HG03280 (cell line): ENCODE results near the gene FNDC11.

Source experiments
- ATAC-seq: cut with Tn5 transposase; IDR thresholded peaks from one replicate; pipeline ENCODE4 v1.9.1; 2021; ENCODE audit warnings: mild to moderate bottlenecking, moderate library complexity; ENCODE audit not compliant: unreplicated experiment

Gene FNDC11

GRCh38 chr20:63578224-63579016, 24.5 kb downstream of the FNDC11 start:
- no peak for ATAC-seq

DNA sequence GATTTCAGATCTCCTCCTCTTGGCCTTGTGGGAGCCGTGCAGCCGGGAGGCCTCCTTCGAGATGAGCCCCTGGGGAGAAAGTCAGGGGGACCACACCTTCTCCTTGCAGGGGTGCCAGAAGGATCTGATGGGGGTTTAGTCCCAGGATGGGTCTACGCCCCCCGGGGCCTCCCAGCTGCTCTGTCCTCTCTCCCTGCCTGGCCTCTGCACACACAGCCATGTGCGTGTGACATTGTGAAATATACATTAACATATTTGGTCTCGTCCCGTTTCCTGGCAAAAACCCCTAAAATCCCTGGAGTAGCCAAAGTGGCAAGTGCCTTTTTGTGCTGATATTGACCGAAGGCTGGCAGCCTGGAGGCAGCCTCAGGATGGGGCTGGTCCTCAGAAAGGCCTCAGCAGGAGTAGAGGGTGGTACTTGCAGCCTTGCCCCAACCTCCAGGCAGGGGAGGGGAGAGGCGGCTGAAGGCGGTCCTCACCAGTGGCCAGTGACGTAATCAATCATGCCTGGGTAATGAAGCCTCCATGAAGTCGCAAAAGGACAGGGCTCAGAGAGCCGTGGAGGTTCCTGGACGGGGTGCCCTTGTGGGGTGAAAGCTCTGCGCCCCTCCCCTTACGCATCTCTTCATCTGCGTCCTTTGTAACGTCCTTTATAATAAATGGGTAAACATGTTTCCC, 25.2 kb downstream of the FNDC11 start:
- ATAC-seq, result no peak

DNA sequence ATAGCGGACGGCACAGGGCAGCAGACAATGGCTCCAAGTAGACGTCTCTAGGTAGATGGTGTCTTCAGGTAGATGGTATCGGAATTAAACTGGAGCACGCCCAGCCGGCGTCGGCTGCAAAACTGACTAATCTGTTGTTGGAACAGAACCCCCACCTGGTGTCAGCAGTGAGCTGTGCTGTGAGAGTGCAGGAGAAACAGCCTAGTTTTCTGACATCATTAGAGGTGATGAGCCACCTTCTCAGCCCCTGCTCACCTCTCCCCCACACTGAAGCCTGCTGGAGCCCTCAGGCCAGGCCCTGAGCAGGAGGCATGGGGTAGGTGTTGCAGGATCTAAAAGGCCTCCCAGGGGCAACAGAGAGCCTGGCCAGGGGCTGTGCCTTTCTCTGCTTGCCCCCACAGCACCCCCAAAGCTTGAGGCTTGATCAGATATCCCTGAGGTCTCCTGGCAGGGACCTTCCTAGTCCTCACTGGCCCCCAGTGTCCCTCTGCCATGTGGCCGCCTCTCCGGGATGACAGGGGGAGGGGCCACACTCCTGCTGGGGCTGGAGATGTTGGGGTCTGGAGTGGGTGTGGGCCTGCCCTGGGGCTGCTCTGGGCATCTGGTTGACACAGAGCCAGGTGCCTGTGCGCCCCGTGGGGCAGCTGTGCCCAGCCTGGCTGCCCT, 27.0 kb downstream of the FNDC11 start:
- ATAC-seq, result no peak

GRCh38 chr20:63582382-63583063, 28.6 kb downstream of the FNDC11 start:
- no peak for ATAC-seq

DNA sequence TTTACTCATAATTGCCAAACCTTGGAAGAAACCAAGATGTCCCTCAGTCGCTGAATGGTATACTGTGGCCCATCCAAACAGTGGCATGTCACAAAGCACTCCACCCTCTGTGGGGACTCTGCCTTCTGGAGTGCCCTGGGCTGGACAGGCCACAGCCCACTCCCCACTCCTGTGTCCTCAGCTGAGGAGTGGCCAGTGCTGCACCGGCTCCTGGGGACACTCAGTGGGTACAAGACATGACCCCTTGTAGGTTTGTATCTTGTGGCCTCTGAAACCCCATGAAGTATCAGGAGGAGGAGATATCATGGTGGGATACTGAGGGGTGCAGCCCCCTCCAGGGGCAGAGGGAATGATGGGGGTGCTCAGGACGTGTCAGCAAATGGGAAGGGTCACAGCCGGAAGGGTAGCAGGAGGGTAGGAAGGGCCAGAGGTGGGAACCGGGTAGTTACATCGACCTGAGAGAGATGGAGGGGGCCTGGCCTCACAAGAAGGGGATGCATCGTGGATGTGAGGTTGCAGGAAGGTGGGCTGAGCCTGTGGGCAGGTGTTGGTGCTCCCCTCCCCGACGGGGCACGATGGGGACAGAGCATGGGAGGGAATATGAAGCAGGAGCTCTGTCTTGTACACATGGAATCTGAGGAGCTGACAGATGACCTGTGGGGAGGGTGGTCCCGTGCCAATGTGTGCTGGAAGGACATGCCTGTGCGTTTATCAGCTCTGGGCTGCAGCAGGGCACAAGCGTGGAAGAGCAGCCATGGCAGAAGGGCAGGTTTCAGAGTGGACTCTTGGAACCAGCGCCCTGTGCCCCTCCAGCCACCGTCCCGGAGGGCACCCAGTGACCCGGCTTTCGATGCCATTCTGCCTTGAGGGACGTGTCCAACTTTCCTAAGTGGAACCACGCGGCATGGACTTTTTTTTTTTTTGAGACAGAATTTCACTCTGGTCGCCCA, 31.9 kb downstream of the FNDC11 start:
- ATAC-seq, result no peak

DNA sequence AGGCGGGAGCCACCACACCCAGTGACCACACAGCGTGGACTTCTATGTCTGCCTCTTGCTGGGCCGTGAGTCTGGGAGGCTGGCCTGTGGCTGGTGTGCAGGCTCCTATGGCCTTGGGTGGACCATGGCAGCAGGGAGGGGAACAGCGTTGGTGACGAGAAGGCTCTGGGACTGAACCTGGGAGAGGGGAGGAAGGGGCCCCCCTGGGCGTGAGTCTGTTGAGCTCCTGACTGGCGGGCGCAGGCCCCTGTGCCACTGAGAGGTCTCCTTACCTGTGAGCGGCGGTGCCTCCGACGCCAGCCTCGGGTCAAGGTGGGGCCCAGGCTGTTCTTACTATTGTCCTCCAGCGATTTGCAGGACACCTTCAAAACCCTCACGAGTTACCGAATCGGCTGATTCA, 32.8 kb downstream of the FNDC11 start:
- no peak for ATAC-seq

DNA sequence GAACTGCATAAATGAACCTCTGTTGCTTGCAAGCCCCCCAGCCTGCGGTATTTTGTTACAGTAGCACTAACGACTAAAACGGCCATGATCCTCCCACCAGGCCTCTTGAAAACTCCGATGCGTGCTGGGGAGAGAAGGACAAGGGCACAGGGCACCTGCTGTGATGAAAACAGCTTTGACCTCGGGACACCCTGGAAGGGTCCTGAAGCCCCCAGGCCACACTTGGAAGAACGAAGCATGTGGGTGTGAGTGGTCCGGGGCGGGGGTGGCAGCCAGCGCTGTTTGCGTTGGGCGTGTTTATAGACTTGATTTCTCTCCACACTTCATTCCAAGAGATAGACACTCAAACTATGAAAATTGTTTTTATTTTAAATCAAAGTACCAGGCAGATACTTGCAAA, 33.3 kb downstream of the FNDC11 start:
- no peak for ATAC-seq

DNA sequence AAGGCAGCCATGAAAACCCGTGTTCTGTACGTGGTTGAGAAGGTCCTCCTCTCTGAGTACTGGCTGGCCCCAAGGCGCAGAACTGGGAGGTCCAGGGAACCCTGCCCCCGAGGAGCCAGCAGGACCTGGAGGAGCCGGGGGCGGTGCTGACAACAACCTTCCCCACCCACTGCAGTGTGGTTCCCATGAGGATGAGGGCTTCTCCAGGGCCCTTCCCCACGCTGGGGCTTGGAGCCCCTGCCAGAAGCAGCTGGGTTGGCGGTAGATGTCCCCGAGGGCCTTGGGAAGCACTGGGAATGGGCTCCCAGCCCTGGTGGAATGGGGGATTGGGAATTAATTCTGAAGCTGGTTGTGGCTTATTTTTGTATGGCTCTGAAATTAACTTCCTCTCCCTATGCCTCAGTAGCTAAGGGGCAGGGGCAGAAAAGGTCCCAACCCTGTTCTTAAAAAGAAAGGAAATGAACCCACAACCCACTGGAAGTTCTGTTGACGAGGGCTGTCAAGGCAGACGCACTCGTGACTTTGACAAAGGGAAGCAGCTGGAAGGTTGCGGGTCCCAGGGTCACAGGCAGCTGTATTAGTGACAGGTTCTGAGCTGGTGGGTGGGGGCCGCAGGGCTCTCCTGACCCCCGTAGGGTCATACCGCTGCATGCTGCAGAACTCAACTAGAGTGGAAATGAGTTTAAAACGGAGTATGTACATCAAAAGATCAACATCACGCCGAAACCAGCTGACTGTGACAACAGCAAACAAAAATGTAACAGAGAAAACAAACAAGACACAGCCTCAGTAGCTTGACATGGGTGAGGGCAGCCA, 34.0 kb downstream of the FNDC11 start:
- no peak for ATAC-seq

DNA sequence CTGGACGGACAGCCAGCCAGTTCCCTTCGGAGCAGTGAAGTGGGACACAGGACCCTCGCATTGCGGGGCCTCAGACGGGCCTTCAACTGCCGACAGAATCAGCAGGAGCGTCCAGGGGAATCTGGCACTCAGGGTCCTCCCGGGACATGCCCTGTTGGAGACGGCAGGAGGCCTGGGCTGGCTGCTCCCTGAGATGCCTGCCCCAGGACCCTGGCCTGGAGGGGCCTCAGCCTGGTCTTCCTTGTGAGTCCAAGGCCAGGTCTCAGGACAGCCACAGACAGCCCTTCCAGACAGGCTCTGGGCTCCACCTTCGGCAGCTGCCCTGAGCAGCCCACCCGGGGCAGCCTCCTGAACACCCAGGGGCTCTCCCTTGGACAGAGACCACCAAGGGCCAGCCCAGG, 34.7 kb downstream of the FNDC11 start:
- no peak for ATAC-seq

GRCh38 chr20:63589261-63590217, 35.6 kb downstream of the FNDC11 start:
- no peak for ATAC-seq

- ATAC-seq, result no peak
Observed at GRCh38 chr20:63590218-63591146, 36.5 kb downstream of the FNDC11 start.

GRCh38 chr20:63591147-63591533, 37.2 kb downstream of the FNDC11 start:
- ATAC-seq, result no peak

DNA sequence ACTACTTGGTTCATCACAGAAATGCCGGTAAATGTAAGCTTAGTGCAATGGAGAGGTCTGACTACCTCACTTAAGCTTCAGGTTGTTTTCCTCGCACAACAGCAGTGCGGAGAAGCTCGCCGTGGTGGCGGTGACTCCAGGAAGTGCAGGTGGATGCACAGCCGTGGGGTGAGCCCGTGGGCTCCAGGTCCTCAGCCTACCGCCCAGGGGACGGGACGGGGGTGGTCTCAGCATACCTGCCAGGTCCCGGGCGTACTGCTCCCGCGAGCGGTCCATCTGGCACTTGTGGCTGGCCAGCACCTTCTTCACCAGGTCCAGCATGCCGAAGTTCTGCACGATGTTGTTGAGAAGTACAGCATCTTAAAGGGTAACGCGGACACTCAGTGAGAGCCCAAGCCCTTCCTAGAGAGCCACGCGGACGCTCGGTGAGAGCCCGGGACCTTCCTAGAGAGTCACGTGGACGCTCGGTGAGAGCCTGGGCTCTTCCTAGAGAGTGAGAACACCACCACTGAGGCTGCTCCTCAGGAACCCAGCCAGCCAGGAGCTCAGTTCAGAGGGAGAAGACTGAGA, 37.9 kb downstream of the FNDC11 start:
- no peak for ATAC-seq

DNA sequence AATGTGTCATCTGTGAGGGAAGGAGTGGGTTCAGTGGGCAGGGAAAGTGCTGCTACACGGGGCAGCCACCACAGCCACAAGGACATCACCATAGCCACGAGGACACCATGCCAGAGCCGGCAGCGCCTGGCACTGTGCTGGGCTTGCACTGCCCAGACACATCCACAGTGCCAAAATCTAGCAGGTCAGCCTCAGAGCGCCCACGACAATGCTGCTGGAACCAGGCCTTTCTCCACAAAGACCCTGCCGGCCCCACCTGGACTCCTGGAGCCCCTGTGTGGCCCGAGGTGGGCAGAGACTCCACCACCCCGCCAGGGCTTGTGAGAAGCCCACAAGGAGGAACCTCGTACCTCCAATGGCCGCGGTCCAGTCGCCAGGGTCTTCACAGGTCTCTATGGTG, 38.7 kb downstream of the FNDC11 start:
- no peak for ATAC-seq

DNA sequence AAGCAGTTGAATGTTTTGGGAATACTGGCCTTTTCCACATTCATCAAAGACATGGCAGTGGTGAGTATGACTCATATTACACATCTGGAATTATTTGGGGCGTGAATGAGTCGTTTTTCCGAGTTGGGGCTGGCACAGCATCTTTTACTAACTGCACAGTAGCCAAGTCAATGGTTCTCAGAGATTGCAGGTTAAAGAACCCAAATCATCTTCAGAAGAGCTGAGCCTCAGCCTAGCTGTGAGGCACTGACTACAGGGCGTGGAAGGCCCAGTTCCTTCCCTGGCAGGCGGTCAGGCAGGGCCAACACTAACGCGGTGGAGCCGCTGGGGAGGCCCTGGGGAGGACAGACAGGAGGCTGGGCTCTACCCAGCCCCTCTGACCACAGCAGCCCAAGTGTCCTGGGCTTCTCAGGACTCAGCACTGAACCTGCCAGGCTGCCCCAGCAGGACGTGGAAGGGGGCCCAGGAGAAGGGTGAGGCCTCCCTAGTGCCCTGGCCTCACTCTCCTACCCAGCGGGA, 40.1 kb downstream of the FNDC11 start:
- no peak for ATAC-seq

DNA sequence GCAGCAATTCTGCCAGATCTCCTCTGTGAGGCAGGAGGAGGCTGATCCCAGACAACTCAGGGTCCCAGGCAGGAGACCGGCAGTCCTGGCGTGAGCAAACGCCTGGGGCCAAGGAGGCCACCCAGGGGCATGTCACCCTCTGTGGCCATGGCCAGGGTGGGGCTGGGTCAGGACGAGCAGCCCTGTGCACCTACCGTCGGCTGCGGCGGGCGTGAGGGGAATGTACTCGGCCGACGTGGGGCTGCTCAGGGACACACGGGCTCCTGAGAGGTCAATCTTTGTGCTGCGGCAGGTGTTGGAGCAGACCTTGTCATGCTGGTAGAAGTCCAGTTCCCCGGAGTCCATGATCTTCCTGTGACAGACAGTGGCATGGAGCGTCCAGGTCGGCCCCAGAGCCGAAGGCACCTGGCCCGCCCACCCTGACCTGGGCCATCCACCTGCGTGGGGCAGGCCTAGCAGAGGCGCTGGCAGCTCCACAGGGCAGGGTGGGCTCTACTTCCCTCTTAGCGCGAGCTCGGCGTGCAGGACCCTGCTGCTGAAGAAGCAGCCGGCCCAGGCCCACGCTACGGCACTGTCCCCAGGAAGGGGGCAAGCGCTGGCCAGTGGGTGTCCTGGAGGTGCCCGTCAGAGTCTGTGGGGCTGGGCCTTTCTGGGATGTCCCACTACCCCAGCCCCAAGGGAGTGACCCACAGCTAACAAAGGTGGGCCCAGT, 41.6 kb downstream of the FNDC11 start:
- no peak for ATAC-seq
